SK-N-MC (cell line): Measurements from ENCODE around the gene EVX1.

ENCODE experiments used
- DNase-seq: peaks from one replicate; pipeline ENCODE4 v3.0.0-alpha.2; 2011; ENCODE audit warnings: low read depth, low spot score
- H3K27ac ChIP-seq: fragments of 200-600 bp; sonication (generic); 2 replicates; pipeline ENCODE4 v1.5.1; 2016; ENCODE audit warnings: mixed run types
- H3K36me3 ChIP-seq: fragments of 200-600 bp; sonication (generic); 2 replicates; pipeline ENCODE4 v1.6.1; 2017; ENCODE audit warnings: antibody characterized with exemption, low read length, mixed read lengths; ENCODE audit not compliant: insufficient read depth
- H3K4me3 ChIP-seq: fragments of 200-600 bp; sonication (generic); 2 replicates; pipeline ENCODE4 v1.5.1; 2016
- H3K9ac ChIP-seq: fragments of 200-600 bp; sonication (generic); 2 replicates; pipeline ENCODE4 v1.8.0; 2017; ENCODE audit warnings: mixed run types, mixed read lengths; ENCODE audit not compliant: insufficient read length
- H3K9me3 ChIP-seq: fragments of 200-600 bp; sonication (generic); 2 replicates; pipeline ENCODE4 v1.6.1; 2017; ENCODE audit warnings: low read depth, mild to moderate bottlenecking, antibody characterized with exemption, low read length, moderate library complexity, mixed read lengths
- EZH2 ChIP-seq: fragments of 200-600 bp; sonication (generic); IDR thresholded peaks from one replicate; pipeline ENCODE4 v1.6.1; 2017; ENCODE audit warnings: antibody characterized with exemption
- FOXP2 ChIP-seq: optimal IDR thresholded peaks from 2 replicates; pipeline ENCODE3; 2011; ENCODE audit warnings: mild to moderate bottlenecking, moderate library complexity; ENCODE audit not compliant: insufficient read depth; ENCODE audit errors: extremely low read length, control extremely low read depth
- POLR2AphosphoS5 ChIP-seq: IDR thresholded peaks from 2 replicates; pipeline ENCODE4 v1.6.1; 2012; ENCODE audit warnings: mild to moderate bottlenecking, low read depth, low read length, borderline replicate concordance

Gene EVX1

DNA sequence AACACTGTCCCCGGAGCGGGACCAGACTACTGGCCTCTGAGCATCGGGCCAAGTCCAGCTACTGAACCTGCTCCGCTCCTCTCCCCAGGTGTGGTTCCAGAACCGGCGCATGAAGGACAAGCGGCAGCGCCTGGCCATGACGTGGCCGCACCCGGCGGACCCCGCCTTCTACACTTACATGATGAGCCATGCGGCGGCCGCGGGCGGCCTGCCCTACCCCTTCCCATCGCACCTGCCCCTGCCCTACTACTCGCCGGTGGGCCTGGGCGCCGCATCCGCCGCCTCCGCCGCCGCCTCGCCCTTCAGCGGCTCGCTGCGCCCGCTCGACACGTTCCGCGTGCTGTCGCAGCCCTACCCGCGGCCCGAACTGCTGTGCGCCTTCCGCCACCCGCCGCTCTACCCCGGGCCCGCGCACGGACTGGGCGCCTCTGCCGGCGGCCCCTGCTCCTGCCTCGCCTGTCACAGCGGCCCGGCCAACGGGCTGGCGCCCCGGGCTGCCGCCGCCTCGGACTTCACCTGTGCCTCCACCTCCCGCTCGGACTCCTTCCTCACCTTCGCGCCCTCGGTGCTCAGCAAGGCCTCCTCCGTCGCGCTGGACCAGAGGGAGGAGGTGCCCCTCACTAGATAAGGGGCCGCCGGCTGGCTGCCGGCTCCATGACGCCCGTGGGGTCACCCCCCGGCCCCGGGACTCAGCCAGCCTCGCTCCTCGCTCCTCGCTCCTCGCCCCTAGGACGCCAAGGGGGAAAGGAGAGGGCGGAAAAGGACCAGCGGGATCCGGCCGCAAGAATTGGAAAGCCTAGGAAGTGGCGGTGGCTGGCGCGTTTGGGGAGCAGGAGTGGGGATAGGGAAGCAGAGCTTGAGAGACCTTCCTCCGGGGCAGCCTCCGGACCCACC, 3.4 kb downstream of the EVX1 start:
- TF ChIP-seq POLR2AphosphoS5 (no peak), EZH2 (peak; percentile 98)
- Histone ChIP-seq H3K4me3 (no peak overlapping the region), H3K36me3 (no peaks in the 10 kb centered on the region), H3K9me3 (no peaks in the 10 kb centered on the region), H3K27ac (no peak overlapping the region), H3K9ac (no peak overlapping the region)
- DNase-seq = no peak

DNA sequence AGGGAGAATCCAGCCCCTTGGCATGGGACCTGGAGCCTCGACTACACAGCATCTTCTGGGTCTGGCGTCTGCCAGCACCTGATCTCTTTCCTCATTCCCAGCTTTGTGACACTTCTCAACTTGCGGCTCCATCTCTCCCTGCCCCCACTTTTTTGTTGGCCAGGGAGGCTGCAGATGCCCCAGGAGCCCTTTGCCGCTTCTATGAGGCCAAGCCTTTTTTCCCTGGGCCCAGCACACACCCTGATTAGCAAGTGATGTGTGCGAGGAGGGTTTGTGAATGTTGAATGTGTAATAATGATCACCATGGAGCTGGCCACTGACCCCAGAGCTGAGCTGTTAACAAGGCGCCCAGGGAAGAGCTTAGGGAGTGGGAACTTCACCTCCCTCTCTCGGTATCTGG, 4.4 kb downstream of the EVX1 start:
- no peaks in the 10 kb centered on the region for H3K9me3 ChIP-seq
- no peak for DNase-seq
- H3K27ac ChIP-seq = no peak overlapping the region
- H3K36me3 ChIP-seq = no peaks in the 10 kb centered on the region
- no peak for TF ChIP-seq FOXP2
- no peak for TF ChIP-seq POLR2AphosphoS5
- TF ChIP-seq EZH2 = no peak
- no peak overlapping the region for H3K4me3 ChIP-seq
- no peak overlapping the region for H3K9ac ChIP-seq

DNA sequence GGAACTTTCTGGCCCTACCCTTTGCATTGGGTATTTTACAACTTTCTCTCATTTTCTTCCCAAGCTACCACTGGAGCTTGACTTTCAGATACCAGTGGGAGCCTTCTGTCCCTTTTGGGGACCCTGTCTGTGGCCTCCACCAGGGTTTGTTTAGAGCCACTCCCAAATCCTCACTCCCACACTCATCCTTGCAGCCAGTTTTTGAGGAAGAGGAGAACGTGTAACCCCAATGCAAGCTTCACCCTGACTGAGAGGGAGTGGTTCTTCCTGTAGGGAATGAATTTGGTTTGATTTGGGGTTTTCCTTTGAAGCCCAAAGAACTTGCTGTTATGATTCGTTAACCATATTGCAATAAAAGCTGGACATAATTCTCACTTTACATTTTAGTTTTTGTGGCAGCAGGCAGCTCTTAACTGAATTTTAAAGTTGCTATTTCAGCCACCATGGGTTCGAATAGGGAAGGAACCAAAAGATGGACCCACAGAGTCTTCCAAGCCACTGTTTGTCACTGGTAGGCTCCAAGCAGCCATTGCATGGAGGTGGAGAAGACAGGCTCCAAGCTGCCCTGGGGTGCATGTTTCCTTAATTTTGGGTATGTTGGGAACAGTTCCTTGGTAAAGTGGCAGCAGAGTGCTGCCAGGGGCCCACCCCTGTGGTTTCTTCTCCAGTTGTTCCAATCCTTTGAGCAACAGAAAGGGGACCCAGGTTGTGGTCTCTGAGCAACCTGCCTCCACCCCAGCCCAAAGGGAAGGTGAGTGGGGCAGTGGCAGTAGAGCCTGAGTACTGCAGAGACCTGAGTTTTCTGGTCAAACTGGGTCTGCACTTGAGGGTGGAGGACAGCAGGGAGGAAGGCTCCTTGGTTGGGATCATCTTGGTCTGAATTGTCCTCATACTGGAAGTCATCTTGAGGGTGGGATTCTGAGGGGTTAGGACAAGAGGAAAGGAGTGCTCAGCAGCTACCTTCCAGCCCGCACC, 5.1 kb downstream of the EVX1 start:
- DNase-seq = no peak
- Histone ChIP-seq H3K36me3 (no peaks in the 10 kb centered on the region), H3K9ac (no peak overlapping the region), H3K4me3 (no peak overlapping the region), H3K27ac (no peak overlapping the region), H3K9me3 (no peaks in the 10 kb centered on the region)
- peak; percentile 51 for TF ChIP-seq EZH2
- TF ChIP-seq FOXP2 = no peak
- no peak for TF ChIP-seq POLR2AphosphoS5

DNA sequence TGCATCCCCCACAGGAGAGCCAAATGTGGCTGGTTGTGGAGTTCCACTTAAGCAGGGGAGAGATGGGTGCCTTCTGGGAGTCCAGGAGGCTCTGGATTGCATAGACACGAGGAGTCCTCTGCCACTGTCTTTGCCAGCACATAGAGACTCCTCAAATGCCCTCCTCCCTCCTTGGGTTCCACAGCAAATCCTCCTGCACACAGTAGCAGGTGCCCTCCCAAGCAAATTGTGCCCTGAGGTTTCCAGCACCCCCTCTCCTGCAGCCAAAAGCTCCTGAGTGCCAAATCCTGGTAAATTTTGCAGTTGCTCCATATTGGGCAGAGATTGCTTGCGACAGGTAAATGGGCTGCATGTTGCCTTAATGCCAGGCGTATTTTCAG, 5.8 kb downstream of the EVX1 start:
- Histone ChIP-seq H3K9me3 (no peaks in the 10 kb centered on the region), H3K36me3 (no peaks in the 10 kb centered on the region), H3K4me3 (no peak overlapping the region), H3K27ac (no peak overlapping the region), H3K9ac (no peak overlapping the region)
- TF ChIP-seq EZH2 = no peak
- no peak for TF ChIP-seq FOXP2
- TF ChIP-seq POLR2AphosphoS5 = no peak
- no peak for DNase-seq

DNA sequence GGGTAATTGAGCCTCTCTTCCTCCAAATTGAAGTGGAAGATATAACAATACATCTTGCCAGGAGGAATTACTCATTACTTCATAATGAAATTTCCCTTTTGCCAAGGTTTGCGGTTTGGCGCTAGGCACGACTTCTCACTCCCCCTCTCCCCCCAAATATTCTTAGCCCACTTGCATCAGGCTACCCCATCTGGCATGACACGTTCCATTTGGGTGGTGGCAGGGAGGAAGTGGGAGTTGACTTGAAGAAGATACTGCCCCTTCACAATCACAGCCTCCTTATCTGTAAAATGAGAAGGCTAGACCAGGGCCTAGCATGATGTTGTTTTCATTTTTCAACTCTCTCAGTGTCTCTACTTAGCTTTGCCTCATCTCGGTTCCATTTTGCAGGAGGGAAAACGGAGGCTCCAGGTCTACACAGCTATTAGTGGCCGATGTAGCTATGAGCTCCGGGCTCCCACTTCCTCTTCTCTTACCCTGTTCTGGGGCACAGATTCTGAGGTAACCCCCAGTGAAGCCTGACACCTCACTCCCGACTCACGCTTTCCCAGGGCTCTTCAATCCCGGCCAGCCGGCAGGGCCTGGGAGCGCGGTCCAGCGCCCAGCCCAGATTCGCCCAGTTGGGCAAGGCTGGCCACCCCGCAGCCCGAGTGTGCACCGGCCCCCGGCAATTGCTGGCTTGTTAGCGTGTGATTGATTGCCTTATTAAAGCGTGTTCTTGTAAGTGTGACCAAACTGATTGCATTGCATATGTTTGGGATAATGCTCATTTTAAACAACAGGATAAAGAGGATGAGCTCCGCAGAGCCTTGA, 6.5 kb downstream of the EVX1 start:
- H3K9ac ChIP-seq = no peak overlapping the region
- no peaks in the 10 kb centered on the region for H3K36me3 ChIP-seq
- no peak overlapping the region for H3K27ac ChIP-seq
- no peak overlapping the region for H3K4me3 ChIP-seq
- no peak for TF ChIP-seq POLR2AphosphoS5
- TF ChIP-seq FOXP2 = no peak
- no peak for TF ChIP-seq EZH2
- DNase-seq = no peak
- no peaks in the 10 kb centered on the region for H3K9me3 ChIP-seq

DNA sequence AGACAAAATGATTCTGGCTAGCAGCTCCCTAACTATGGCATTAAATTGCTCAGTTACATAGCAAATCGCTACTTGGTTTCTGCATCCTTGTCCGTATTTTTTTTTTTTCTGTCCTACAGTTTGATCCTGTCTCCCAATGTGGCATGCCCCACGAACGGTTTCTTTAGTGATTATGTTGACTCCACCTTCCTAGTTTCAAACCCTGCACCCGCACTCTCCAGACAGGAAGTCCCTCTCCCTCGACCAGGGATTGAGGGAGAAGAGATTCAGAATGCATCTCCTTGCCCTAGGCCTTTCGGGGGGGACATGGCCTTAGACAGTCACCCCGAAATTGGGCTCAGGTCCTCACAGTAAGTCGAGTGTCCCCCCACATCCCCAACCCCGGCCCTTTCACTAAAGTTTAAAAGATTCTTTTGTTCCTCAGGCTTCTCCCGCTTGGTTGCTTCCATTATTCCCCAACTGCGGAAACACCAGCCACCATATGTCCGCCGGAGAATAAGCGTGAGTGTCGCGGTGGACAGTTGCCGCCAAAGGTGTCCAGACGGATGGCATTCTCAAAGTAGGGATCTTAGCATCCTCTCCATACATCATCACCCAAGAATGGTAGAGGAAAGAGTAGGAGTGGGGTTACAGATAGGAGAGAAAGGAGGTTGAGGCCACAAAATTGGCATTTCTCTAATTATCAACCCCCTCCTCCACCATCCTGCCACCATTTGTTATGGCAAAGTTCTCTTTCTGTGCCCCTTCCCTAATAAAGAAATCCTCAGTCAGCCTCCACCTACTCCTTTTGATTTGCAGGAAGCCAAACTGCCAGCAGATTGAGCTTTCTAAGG, 7.3 kb downstream of the EVX1 start:
- no peak overlapping the region for H3K4me3 ChIP-seq
- H3K27ac ChIP-seq = no peak overlapping the region
- TF ChIP-seq FOXP2 (no peak), POLR2AphosphoS5 (no peak)
- H3K9ac ChIP-seq = no peak overlapping the region
- DNase-seq = no peak
- H3K9me3 ChIP-seq = no peaks in the 10 kb centered on the region
- H3K36me3 ChIP-seq = no peaks in the 10 kb centered on the region

DNA sequence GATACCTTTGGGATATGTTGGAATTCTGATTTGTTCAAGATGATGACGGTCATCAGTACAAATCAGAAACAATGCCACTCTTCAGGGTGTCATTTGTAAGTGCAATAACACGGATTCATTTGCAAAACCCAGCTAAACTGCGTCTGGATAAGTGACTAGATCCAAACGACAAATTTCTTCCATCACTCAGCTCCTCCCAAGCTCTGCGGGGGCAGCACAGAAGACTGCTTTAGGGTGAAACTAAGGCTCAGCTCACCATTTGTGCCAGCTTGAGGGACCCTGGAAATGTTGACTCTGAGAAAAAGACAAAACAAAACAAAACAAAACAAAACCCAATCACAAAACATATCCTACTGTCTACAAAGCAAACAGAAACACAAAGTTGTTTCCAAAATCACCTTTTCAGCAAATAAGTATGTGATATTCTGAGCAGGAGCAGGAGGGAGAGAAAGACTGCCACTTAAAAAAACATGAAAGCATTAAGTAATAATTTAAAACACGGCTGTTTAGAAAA, 8.0 kb downstream of the EVX1 start:
- H3K36me3 ChIP-seq = no peaks in the 10 kb centered on the region

More for the DNA sequence above, 8.0 kb downstream of the EVX1 start:
- TF ChIP-seq EZH2 (no peak), POLR2AphosphoS5 (no peak), FOXP2 (no peak)
- H3K9ac ChIP-seq = no peak overlapping the region
- DNase-seq = no peak
- H3K27ac ChIP-seq = no peak overlapping the region
- no peak overlapping the region for H3K4me3 ChIP-seq
- H3K9me3 ChIP-seq = no peaks in the 10 kb centered on the region
